ENCODE measurements around the gene PLXNA4.

- no peak for TF ChIP-seq POLR2A (IDR thresholded peaks at IDR 0.05)
- TF ChIP-seq CTCF (IDR thresholded peaks at IDR 0.05), result no peak
- no peak for TF ChIP-seq POLR2AphosphoS5 (IDR thresholded peaks at IDR 0.05)
- no peak for TF ChIP-seq EP300 (IDR thresholded peaks at IDR 0.05; ENCODE audit: low read depth)
Observed at GRCh38 chr7:132498319-132498718, 78.0 kb downstream of the PLXNA4 start.
